GM18909 (cell line): ENCODE data around the gene CKM.
"Not testable (repeated sequence)": the region's sequence is repeated elsewhere in the genome, so short reads cannot be mapped to it uniquely, and the experiment has no call there.

Experiments
- ATAC-seq: cut with Tn5 transposase; IDR thresholded peaks from one replicate; pipeline ENCODE4 v1.9.1; 2021; ENCODE audit warnings: mild to moderate bottlenecking; ENCODE audit not compliant: unreplicated experiment, poor library complexity

Gene CKM

GRCh38 chr19:45296355-45296754 lies 26.3 kb downstream of the CKM start:
- no peak for ATAC-seq

GRCh38 chr19:45295873-45296272 lies 26.8 kb downstream of the CKM start:
- ATAC-seq: no peak

GRCh38 chr19:45294291-45295029 lies 28.2 kb downstream of the CKM start:
- no peak for ATAC-seq

GRCh38 chr19:45293682-45294081 lies 29.0 kb downstream of the CKM start:
- no peak for ATAC-seq

GRCh38 chr19:45291834-45292233 lies 30.8 kb downstream of the CKM start:
- no peak for ATAC-seq

GRCh38 chr19:45290381-45290931 lies 32.2 kb downstream of the CKM start:
- no peak for ATAC-seq

GRCh38 chr19:45283443-45284033 lies 39.1 kb downstream of the CKM start:
- no peak for ATAC-seq

- ATAC-seq: no peak
These were observed 42.2 kb downstream of the CKM start for GRCh38 chr19:45280471-45280961.

GRCh38 chr19:45279587-45280192 lies 43.0 kb downstream of the CKM start:
- no peak for ATAC-seq

GRCh38 chr19:45278087-45278486 lies 44.6 kb downstream of the CKM start:
- ATAC-seq: no peak

GRCh38 chr19:45276284-45276687 lies 46.4 kb downstream of the CKM start:
- ATAC-seq: no peak

- ATAC-seq: no peak
These were observed 47.2 kb downstream of the CKM start for GRCh38 chr19:45275370-45275971.

- no peak for ATAC-seq
These were observed 49.2 kb downstream of the CKM start for GRCh38 chr19:45273521-45273855.

- ATAC-seq: no peak
These were observed 51.0 kb downstream of the CKM start for GRCh38 chr19:45271735-45272108.

- no peak for ATAC-seq
These were observed 51.5 kb downstream of the CKM start for GRCh38 chr19:45271098-45271734.

GRCh38 chr19:45269939-45270338 lies 52.7 kb downstream of the CKM start:
- ATAC-seq: not testable (repeated sequence)

- ATAC-seq: no peak
These were observed 55.4 kb downstream of the CKM start for GRCh38 chr19:45267296-45267695.

GRCh38 chr19:45265375-45265774 lies 57.3 kb downstream of the CKM start:
- ATAC-seq: no peak

GRCh38 chr19:45264781-45265317 lies 57.8 kb downstream of the CKM start:
- no peak for ATAC-seq

- no peak for ATAC-seq
These were observed 59.7 kb downstream of the CKM start for GRCh38 chr19:45263013-45263412.
